HG02938 (cell line): ENCODE results near the gene INPP4A.
"Not testable (repeated sequence)": the region's sequence is repeated elsewhere in the genome, so short reads cannot be mapped to it uniquely, and the experiment has no call there.

ENCODE experiments used
- ATAC-seq: cut with Tn5 transposase; IDR thresholded peaks from one replicate; pipeline ENCODE4 v1.9.1; 2021; ENCODE audit warnings: mild to moderate bottlenecking, moderate library complexity; ENCODE audit not compliant: unreplicated experiment

The INPP4A gene

GRCh38 chr2:98444436-98445176 lies at the start of gene INPP4A:
INPP4A (plus strand) TSS chr2:98444858; CDS start chr2:98520049, 75,191 bp downstream.
- ATAC-seq = peak; percentile 64

GRCh38 chr2:98395977-98396376 lies 48.7 kb upstream of the INPP4A start:
- no peak for ATAC-seq

GRCh38 chr2:98396745-98397355 lies 47.8 kb upstream of the INPP4A start:
- no peak for ATAC-seq

GRCh38 chr2:98399140-98399539 lies 45.5 kb upstream of the INPP4A start:
- no peak for ATAC-seq

GRCh38 chr2:98403878-98404277 lies 40.8 kb upstream of the INPP4A start:
- no peak for ATAC-seq

GRCh38 chr2:98404556-98405250 lies 40.0 kb upstream of the INPP4A start:
- ATAC-seq = no peak

- ATAC-seq = no peak
These were observed 39.4 kb upstream of the INPP4A start for GRCh38 chr2:98405301-98405700.

- no peak for ATAC-seq
These were observed 36.5 kb upstream of the INPP4A start for GRCh38 chr2:98408155-98408554.

GRCh38 chr2:98412751-98413458 lies 31.8 kb upstream of the INPP4A start:
- ATAC-seq = peak; percentile 70

GRCh38 chr2:98414246-98414645 lies 30.4 kb upstream of the INPP4A start:
- ATAC-seq = not testable (repeated sequence)

GRCh38 chr2:98415719-98416248 lies 28.9 kb upstream of the INPP4A start:
- ATAC-seq = not testable (repeated sequence)

- ATAC-seq = no peak
These were observed 28.1 kb upstream of the INPP4A start for GRCh38 chr2:98416383-98417159.

- ATAC-seq = no peak
These were observed 25.1 kb upstream of the INPP4A start for GRCh38 chr2:98419544-98419943.

- no peak for ATAC-seq
These were observed 24.5 kb upstream of the INPP4A start for GRCh38 chr2:98419977-98420725.

GRCh38 chr2:98422449-98422848 lies 22.2 kb upstream of the INPP4A start:
- no peak for ATAC-seq

GRCh38 chr2:98426771-98427170 lies 17.9 kb upstream of the INPP4A start:
- no peak for ATAC-seq

- ATAC-seq = no peak
These were observed 12.5 kb upstream of the INPP4A start for GRCh38 chr2:98432145-98432544.

GRCh38 chr2:98433363-98433964 lies 11.2 kb upstream of the INPP4A start:
- ATAC-seq = no peak

- ATAC-seq = no peak
These were observed 10.2 kb upstream of the INPP4A start for GRCh38 chr2:98434492-98434891.
